HepG2 (cell line): ENCODE data around the gene GPX1. TPM values are rescaled to one million over a fixed set of nuclear protein-coding genes. Genes with fewer than 3 reads are reported as not detected.
A peak's percentile ranks its signal among the peaks of the same experiment; 100 is the strongest.

ENCODE experiments used
- ATAC-seq: fragments of 200-7000 bp; cut with Tn5 transposase; 3 replicates; pipeline ENCODE4 v1.9.1; 2020; ENCODE audit warnings: mild to moderate bottlenecking, moderate library complexity
- Bru-seq: library from RNA; stranded (reverse); fragments of 400-500 nt; gene quantifications from one replicate; lab custom pipeline; 2021; lab: Mats Ljungman, UMichigan
- BruChase-seq, 2 experiments: library from RNA; stranded (reverse); fragments of 400-500 nt; gene quantifications; one replicate each; lab custom pipeline; 2021; lab: Mats Ljungman, UMichigan
- BruUV-seq: library from RNA; stranded (reverse); fragments of 400-500 nt; replicated peaks from 2 replicates; lab custom pipeline; 2021; lab: Mats Ljungman, UMichigan
- CTCF ChIA-PET: fragments of 300-600 bp; formaldehyde crosslinking; extraction: SDS; loops from one replicate; lab custom pipeline; 2021; ENCODE audit warnings: low total read pairs, inconsistent platforms, low intra/inter-chr PET ratio; lab: Yijun Ruan, JAX
- POLR2A ChIA-PET: fragments of 350-600 bp; sonication (Branson Sonifier 250); formaldehyde crosslinking; loops from one replicate; lab custom pipeline; 2020; ENCODE audit warnings: antibody characterized with exemption, inconsistent platforms; lab: Yijun Ruan, JAX
- DNase-seq: peaks from one replicate; pipeline ENCODE4 v3.0.0-alpha.2; 2015; ENCODE audit warnings: low spot score
- FAIRE-seq: peaks from 3 replicates; lab custom pipeline; 2011; peaks lifted over from hg19 to GRCh38; lab: Jason Lieb, UNC
- H2AFZ ChIP-seq: one replicate; pipeline ENCODE4 v1.6.1; 2011; ENCODE audit warnings: low read length, inconsistent platforms
- H3K27ac ChIP-seq: fragments of 300-600 bp; 3 replicates; pipeline ENCODE4 v1.8.0; 2011; ENCODE audit warnings: mixed run types, mild to moderate bottlenecking, mixed read lengths, low read length, inconsistent platforms; ENCODE audit not compliant: insufficient read depth; ENCODE audit errors: extremely low read length
- H3K27me3 ChIP-seq, 2 experiments: fragments of 200-600 bp in 1 of 2; 2 replicates in 1 of 2; 3 replicates in 1 of 2; pipeline versions ENCODE4 v1.6.0 to v1.8.0; 2011; ENCODE audit warnings: low read length in 2 of 2, mild to moderate bottlenecking in 2 of 2, moderate library complexity in 2 of 2, inconsistent platforms in 1 of 2; ENCODE audit not compliant: insufficient read depth in 2 of 2, control insufficient read depth in 1 of 2
- H3K36me3 ChIP-seq, 2 experiments: fragments of 200-600 bp in 1 of 2; replicated peaks in 1 of 2; 2 replicates in 1 of 2; 3 replicates in 1 of 2; pipeline versions ENCODE4 v1.5.1 to v1.8.0; 2011; ENCODE audit warnings: low read length in 2 of 2, inconsistent platforms in 1 of 2; ENCODE audit not compliant: insufficient read depth in 2 of 2, control insufficient read depth in 1 of 2
- H3K4me1 ChIP-seq: 2 replicates; pipeline ENCODE4 v1.5.1; 2012; ENCODE audit warnings: low read length, inconsistent platforms; ENCODE audit not compliant: insufficient read depth
- H3K4me2 ChIP-seq: 2 replicates; pipeline ENCODE4 v1.6.0; 2011; ENCODE audit warnings: low read depth, low read length, inconsistent platforms
- H3K4me3 ChIP-seq, 3 experiments: fragments of 200-600 bp in 1 of 3; sonication (generic), shearing (Covaris generic) in 1 of 3; replicated peaks in 1 of 3; 2 replicates each; pipeline ENCODE4 v1.5.1; 2011 to 2016; ENCODE audit warnings: low read length in 3 of 3, inconsistent platforms in 2 of 3, low read depth in 2 of 3, mild to moderate bottlenecking in 2 of 3, control low read depth in 1 of 3, mixed read lengths in 1 of 3; ENCODE audit not compliant: insufficient read depth in 1 of 3
- H3K79me2 ChIP-seq: one replicate; pipeline ENCODE4 v1.6.1; 2011; ENCODE audit warnings: low read length, inconsistent platforms; ENCODE audit not compliant: insufficient read depth
- H3K9ac ChIP-seq: 2 replicates; pipeline ENCODE4 v1.6.0; 2011; ENCODE audit warnings: mild to moderate bottlenecking, low read depth, low read length, inconsistent platforms; ENCODE audit not compliant: insufficient read depth
- H3K9me3 ChIP-seq: 2 replicates; pipeline ENCODE4 v1.5.1; 2012; ENCODE audit warnings: mild to moderate bottlenecking, low read length
- H4K20me1 ChIP-seq: 2 replicates; pipeline ENCODE4 v1.6.0; 2011; ENCODE audit warnings: inconsistent platforms, mild to moderate bottlenecking, low read length, moderate library complexity; ENCODE audit not compliant: insufficient read depth
- ERF ChIP-seq: IDR thresholded peaks from 2 replicates; pipeline ENCODE4 v1.6.1; 2018; ENCODE audit warnings: missing biosample characterization, missing genetic modification reagents
- SALL2 ChIP-seq: sonication (generic); formaldehyde crosslinking; IDR thresholded peaks from 2 replicates; pipeline ENCODE4 v1.8.1; 2023; ENCODE audit warnings: mild to moderate bottlenecking, missing genetic modification reagents, inconsistent platforms
- TSC22D2 ChIP-seq: sonication (generic); formaldehyde crosslinking; IDR thresholded peaks from 2 replicates; pipeline ENCODE4 v1.5.1; 2020; ENCODE audit warnings: missing genetic modification reagents, mild to moderate bottlenecking, borderline replicate concordance
- ZFP41 ChIP-seq: sonication (generic); formaldehyde crosslinking; IDR thresholded peaks from 2 replicates; pipeline ENCODE4 v1.4.0; 2020; ENCODE audit warnings: mild to moderate bottlenecking, missing genetic modification reagents, borderline replicate concordance
- ZNF33B ChIP-seq: sonication (generic); formaldehyde crosslinking; IDR thresholded peaks from 2 replicates; pipeline ENCODE4 v1.5.1; 2020; ENCODE audit warnings: mild to moderate bottlenecking, missing genetic modification reagents
- ZNF557 ChIP-seq: sonication (generic); formaldehyde crosslinking; IDR thresholded peaks from 2 replicates; pipeline ENCODE4 v1.4.0; 2020; ENCODE audit warnings: missing genetic modification reagents
- ZNF567 ChIP-seq: sonication (generic); formaldehyde crosslinking; IDR thresholded peaks from 2 replicates; pipeline ENCODE4 v1.8.1; 2023; ENCODE audit warnings: mild to moderate bottlenecking, missing genetic modification reagents, borderline replicate concordance
- WGBS: methylation state at CpG from one replicate; pipeline ENCODE4 v1.1.6; 2017; ENCODE audit warnings: low lambda C conversion rate; 5-methylcytosine and 5-hydroxymethylcytosine counted together
- in situ Hi-C: cut with HindIII; loops from 2 replicates; pipeline ENCODE4 v1.10.0; 2017; ENCODE audit warnings: low pct_unique_long_range_greater_than_20kb; ENCODE audit not compliant: extremely low pct_ligation_motif_present
- intact Hi-C: fragments of 100-400 bp; cut with micrococcal nuclease; formaldehyde crosslinking; loops from one replicate; pipeline ENCODE4 v1.10.0; 2022; ENCODE audit not compliant: unreplicated experiment
- long read RNA-seq, 2 experiments: library from RNA in 1 of 2; library from polyadenylated mRNA in 1 of 2; stranded (forward) in 1 of 2; unstranded in 1 of 2; transcript quantifications; one replicate each; pipeline ENCODE4 v2.0.0, GENCODE V29; 2019 to 2022
- polyA minus RNA-seq, 3 experiments: library from RNA; depleted of rRNA, polyadenylated mRNA; stranded (reverse); fragments of >200 nt; gene quantifications; 2 replicates each; pipeline ENCODE4 v1.2.3, GENCODE V29; 2011; ENCODE audit warnings: low replicate concordance in 1 of 3
- polyA plus RNA-seq, 8 experiments: library from polyadenylated mRNA; depleted of rRNA in 3 of 8; stranded (reverse) in 7 of 8; unstranded in 1 of 8; fragments of >200 nt; fragmentation: Illumina TruSeq in 4 of 8; extraction: Trizol in 4 of 8; gene quantifications; 2 replicates each; pipeline versions ENCODE4 v1.2.1 to v1.2.3, GENCODE V29; 2011 to 2016; ENCODE audit warnings: low read depth in 4 of 8, missing spikeins in 1 of 8, mixed read lengths in 1 of 8; ENCODE audit not compliant: insufficient read depth in 1 of 8
- total RNA-seq, 5 experiments: library from RNA; depleted of rRNA; stranded (reverse); fragments of >200 nt; fragmentation: Illumina TruSeq; extraction: Trizol; gene quantifications; 2 replicates each; pipeline ENCODE4 v1.2.3, GENCODE V29; 2016; ENCODE audit warnings: low read depth in 1 of 5
- TF ChIP-seq, protein P1 (sequence below): sonication (generic); formaldehyde crosslinking; IDR thresholded peaks from 2 replicates; pipeline ENCODE4 v1.4.0; 2020; ENCODE audit warnings: mild to moderate bottlenecking, missing genetic modification reagents
- TF ChIP-seq, protein P2 (sequence below): IDR thresholded peaks from 2 replicates; pipeline ENCODE4 v1.6.1; 2012; ENCODE audit warnings: low read depth, low read length, improper control_type of control experiment
- TF ChIP-seq, protein P3 (sequence below): IDR thresholded peaks from 2 replicates; pipeline ENCODE4 v1.6.1; 2012; ENCODE audit warnings: low read length, improper control_type of control experiment

Gene GPX1
- total RNA-seq (2016; rRNA removed; fragmentation: Illumina TruSeq; extraction: Trizol) (149 and 169 TPM in 2 replicates), polyA plus RNA-seq (2011; rRNA removed) (167 and 168 TPM in 2 replicates), polyA minus RNA-seq (2011; rRNA and poly(A)+ RNA removed; ENCODE audit: low replicate concordance) (140 and 218 TPM in 2 replicates), Bru-seq, nascent RNA (percentile 88 among the genes with signal in this experiment), BruChase-seq, experiment 1, labeled RNA remaining after a 6-hour chase (percentile 94 among the genes with signal in this experiment), BruChase-seq, experiment 2, labeled RNA remaining after a 2-hour chase (percentile 83 among the genes with signal in this experiment)
- 205 and 280 TPM in 2 replicates for total RNA-seq (2016; cell fraction: cytosol; rRNA removed; fragmentation: Illumina TruSeq; extraction: Trizol; ENCODE audit: low read depth)
- 148 and 173 TPM in 2 replicates for total RNA-seq (2016; cell fraction: insoluble cytoplasmic fraction; rRNA removed; fragmentation: Illumina TruSeq; extraction: Trizol)
- total RNA-seq (2016; cell fraction: membrane; rRNA removed; fragmentation: Illumina TruSeq; extraction: Trizol) = 276 and 347 TPM in 2 replicates
- 56.7 and 58.1 TPM in 2 replicates for total RNA-seq (2016; cell fraction: nucleus; rRNA removed; fragmentation: Illumina TruSeq; extraction: Trizol)
- 122 and 246 TPM in 2 replicates for polyA plus RNA-seq (2011; cell fraction: cytosol; rRNA removed)
- 103 and 106 TPM in 2 replicates for polyA plus RNA-seq (2011; cell fraction: nucleus; rRNA removed)
- 61.4 and 66.5 TPM in 2 replicates for polyA plus RNA-seq (2012)
- polyA plus RNA-seq (2016; cell fraction: cytosol; fragmentation: Illumina TruSeq; extraction: Trizol; ENCODE audit: low read depth) = 349 and 479 TPM in 2 replicates
- polyA plus RNA-seq (2016; cell fraction: insoluble cytoplasmic fraction; fragmentation: Illumina TruSeq; extraction: Trizol; ENCODE audit: low read depth) = 254 and 267 TPM in 2 replicates
- polyA plus RNA-seq (2016; cell fraction: membrane; fragmentation: Illumina TruSeq; extraction: Trizol; ENCODE audit: low read depth) = 392 and 448 TPM in 2 replicates
- 140 and 150 TPM in 2 replicates for polyA plus RNA-seq (2016; cell fraction: nucleus; fragmentation: Illumina TruSeq; extraction: Trizol; ENCODE audit: insufficient read depth, low read depth)
- 38.9 and 50.8 TPM in 2 replicates for polyA minus RNA-seq (2011; cell fraction: cytosol; rRNA and poly(A)+ RNA removed)
- polyA minus RNA-seq (2011; cell fraction: nucleus; rRNA and poly(A)+ RNA removed) = 19.5 and 22.8 TPM in 2 replicates
- long read RNA-seq, experiment 1, transcript GPX1-202 (2 exons, 1,151 nt) = major isoform, 195 of 204 reads
- long read RNA-seq, experiment 1, transcript GPX1-201 (1 exons, 1,135 nt) = minor isoform, 6 of 204 reads
- long read RNA-seq, experiment 1, partial matches to known transcripts = 0 of 204 reads
- long read RNA-seq, experiment 1, other reads (novel, unspliced or antisense) = 1 of 204 reads
- long read RNA-seq, experiment 2, transcript GPX1-202 (2 exons, 1,151 nt) = major isoform, 388 of 420 reads
- long read RNA-seq, experiment 2, transcript GPX1-201 (1 exons, 1,135 nt) = minor isoform, 12 of 420 reads
- long read RNA-seq, experiment 2, partial matches to known transcripts = 0 of 420 reads
- long read RNA-seq, experiment 2, other reads (novel, unspliced or antisense) = 17 of 420 reads

DNA sequence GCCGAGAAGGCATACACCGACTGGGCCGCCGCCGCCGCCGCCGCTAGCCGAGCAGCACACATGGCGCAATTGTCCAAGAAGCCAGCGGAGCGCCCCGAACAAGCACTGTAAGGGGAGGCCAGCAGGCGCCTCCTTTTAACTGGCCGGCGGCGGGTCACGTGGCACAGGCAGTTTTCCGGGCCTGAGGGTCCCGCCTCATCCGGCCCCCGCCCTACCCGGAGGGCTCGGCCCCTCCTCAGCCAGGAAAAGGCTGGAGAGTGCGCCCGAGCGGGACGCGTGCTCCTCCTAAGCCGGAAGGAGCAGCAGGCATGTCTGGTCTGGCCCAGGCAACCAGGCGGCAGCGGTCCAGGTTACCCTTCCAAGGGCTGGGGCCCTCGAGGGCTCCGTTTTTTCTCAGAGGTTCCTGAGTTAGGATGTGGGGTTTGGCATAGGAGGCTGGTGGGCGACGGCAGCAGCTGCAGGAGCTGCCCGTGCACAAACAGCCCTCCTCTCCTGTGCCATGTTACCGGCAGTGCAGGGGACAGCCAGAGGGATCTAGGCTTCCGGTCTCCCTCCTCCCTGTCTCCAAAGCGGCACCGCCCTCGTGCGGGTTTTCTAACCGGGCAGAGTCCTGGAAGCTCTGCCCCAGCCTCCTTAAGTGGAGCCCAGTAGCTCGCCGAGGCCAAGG, at the start of gene GPX1:
GPX1 (minus strand) TSS at position 137 of the 667 bp plus-strand sequence; CDS start at position 62, 75 bp downstream.
- intact Hi-C loops = loop anchor here (1.0 to 5.0 kb wide), 2 partner anchors 18 to 54 kb away; partner anchors contain the start of genes RHOA, TCTA and USP4
- Histone ChIP-seq H4K20me1 (no peaks in the 10 kb centered on the region), H3K4me2 (peak within 1 kb of the TSS; percentile 80), H3K9ac (peak within 1 kb of the TSS; percentile 80), H3K27ac (peak within 1 kb of the TSS; percentile 94), H3K27me3 (no peaks in the 10 kb centered on the region), H3K4me1 (peaks cover 37% of the 10 kb centered on the region), H2AFZ (no peak within 1 kb of the TSS), H3K4me3 (peak within 1 kb of the TSS; percentile 62 to 73 (median 63)), H3K9me3 (no peaks in the 10 kb centered on the region), H3K79me2 (peaks cover 14% of the 10 kb centered on the region), H3K36me3 (peaks cover 9 to 30% of the 10 kb centered on the region in 2 experiments)
- ATAC-seq = peak; percentile 93
- in situ Hi-C loops = no loop called here
- POLR2A ChIA-PET = interaction anchor here (0.6 to 5.5 kb wide), 36 partner anchors 9 to 315 kb away, joined by 3 to 134 read pairs (median 4); partner anchors contain the start of genes AMT, DAG1, KLHDC8B and LAMB2
- FAIRE-seq = peak; percentile 65
- DNase-seq = peak; percentile 92
- 0% methylated on average over 1 of the region's 46 CpGs for WGBS
- CTCF ChIA-PET = interaction anchor here (1.2 kb wide), 1 partner anchor 18 kb away, joined by 6 read pairs; the partner anchor contains the start of gene USP4
- BruUV-seq = no TSS peak
- TF ChIP-seq, protein P1, sequence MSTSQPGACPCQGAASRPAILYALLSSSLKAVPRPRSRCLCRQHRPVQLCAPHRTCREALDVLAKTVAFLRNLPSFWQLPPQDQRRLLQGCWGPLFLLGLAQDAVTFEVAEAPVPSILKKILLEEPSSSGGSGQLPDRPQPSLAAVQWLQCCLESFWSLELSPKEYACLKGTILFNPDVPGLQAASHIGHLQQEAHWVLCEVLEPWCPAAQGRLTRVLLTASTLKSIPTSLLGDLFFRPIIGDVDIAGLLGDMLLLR = peak; percentile 63; the same call in 1 of the 2 replicates
- TF ChIP-seq ZNF33B (no peak), ZNF557 (CRISPR knock-in tag) (no peak), ERF (CRISPR knock-in tag) (peak; percentile 92), TSC22D2 (peak; percentile 77; the same call in 1 of the 2 replicates), SALL2 (peak; percentile 85; the same call in 1 of the 2 replicates), ZFP41 (CRISPR knock-in tag) (no peak), ZNF567 (CRISPR knock-in tag) (no peak)
- TF ChIP-seq, protein P2, sequence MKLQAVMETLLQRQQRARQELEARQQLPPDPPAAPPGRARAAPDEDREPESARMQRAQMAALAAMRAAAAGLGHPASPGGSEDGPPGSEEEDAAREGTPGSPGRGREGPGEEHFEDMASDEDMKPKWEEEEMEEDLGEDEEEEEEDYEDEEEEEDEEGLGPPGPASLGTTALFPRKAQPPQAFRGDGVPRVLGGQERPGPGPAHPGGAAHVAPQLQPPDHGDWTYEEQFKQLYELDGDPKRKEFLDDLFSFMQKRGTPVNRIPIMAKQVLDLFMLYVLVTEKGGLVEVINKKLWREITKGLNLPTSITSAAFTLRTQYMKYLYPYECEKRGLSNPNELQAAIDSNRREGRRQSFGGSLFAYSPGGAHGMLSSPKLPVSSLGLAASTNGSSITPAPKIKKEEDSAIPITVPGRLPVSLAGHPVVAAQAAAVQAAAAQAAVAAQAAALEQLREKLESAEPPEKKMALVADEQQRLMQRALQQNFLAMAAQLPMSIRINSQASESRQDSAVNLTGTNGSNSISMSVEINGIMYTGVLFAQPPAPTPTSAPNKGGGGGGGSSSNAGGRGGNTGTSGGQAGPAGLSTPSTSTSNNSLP = no peak
- TF ChIP-seq, protein P3, sequence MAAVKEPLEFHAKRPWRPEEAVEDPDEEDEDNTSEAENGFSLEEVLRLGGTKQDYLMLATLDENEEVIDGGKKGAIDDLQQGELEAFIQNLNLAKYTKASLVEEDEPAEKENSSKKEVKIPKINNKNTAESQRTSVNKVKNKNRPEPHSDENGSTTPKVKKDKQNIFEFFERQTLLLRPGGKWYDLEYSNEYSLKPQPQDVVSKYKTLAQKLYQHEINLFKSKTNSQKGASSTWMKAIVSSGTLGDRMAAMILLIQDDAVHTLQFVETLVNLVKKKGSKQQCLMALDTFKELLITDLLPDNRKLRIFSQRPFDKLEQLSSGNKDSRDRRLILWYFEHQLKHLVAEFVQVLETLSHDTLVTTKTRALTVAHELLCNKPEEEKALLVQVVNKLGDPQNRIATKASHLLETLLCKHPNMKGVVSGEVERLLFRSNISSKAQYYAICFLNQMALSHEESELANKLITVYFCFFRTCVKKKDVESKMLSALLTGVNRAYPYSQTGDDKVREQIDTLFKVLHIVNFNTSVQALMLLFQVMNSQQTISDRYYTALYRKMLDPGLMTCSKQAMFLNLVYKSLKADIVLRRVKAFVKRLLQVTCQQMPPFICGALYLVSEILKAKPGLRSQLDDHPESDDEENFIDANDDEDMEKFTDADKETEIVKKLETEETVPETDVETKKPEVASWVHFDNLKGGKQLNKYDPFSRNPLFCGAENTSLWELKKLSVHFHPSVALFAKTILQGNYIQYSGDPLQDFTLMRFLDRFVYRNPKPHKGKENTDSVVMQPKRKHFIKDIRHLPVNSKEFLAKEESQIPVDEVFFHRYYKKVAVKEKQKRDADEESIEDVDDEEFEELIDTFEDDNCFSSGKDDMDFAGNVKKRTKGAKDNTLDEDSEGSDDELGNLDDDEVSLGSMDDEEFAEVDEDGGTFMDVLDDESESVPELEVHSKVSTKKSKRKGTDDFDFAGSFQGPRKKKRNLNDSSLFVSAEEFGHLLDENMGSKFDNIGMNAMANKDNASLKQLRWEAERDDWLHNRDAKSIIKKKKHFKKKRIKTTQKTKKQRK = no peak
